GM19455 (cell line): ENCODE data around the gene INPP5D.
A peak's percentile ranks its signal among the peaks of the same experiment; 100 is the strongest.

ENCODE experiments used
- ATAC-seq: cut with Tn5 transposase; IDR thresholded peaks from one replicate; pipeline ENCODE4 v1.9.1; 2021; ENCODE audit not compliant: unreplicated experiment

Gene INPP5D

DNA sequence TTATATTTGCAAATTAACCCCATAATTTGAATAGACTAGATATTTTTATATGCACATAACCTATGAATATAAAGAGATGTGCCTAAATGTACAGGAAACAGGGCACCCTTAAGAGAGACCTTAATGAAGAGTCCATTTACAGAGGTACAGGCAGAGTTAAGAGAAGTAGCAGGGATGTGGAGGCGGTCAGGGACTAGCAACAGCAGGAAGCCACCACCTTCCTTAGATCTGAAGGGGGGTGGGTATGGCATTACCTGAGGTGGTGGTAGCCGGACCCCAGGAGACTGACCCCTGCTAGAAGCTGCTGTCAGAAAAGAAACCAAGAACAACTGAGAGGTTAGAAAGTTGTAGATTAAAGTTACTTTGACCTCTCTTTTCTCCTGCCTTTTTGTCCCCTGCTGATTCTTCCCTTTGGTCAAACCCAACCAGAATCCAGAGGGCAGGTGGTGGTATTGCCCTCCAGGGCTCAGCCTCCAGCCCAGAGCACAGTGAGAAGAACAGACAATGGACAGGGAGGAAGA lies 166.4 kb downstream of the INPP5D start:
- no peak for ATAC-seq

DNA sequence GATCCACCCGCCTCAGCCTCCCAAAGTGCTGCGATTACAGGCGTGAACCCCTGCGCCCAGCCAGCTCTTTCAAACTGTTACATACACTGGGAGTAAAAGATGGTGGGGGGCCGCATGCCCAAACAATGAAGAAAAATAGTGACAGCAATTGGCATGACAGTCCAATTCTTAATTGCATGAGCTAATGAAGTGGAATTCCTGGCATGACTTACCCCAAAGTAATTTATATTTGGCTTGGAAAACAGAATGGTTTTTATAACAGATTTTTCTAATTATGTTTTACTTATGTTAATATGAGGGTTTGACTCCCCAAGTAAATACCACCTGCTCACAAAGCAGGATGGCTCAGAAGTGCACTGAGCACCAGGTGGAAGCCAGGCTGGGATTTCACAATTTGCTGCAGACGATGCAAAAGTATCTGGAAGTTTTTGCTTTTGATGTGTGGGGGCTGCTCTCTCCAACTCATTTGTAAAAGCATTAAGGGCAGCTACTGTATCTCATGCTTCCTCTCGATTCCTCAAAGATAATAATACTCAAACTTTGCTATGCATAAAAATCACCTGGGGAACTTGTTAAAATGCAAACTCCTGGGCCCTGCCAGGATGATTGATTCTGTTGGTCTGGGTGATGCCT lies 167.3 kb downstream of the INPP5D start:
- no peak for ATAC-seq

DNA sequence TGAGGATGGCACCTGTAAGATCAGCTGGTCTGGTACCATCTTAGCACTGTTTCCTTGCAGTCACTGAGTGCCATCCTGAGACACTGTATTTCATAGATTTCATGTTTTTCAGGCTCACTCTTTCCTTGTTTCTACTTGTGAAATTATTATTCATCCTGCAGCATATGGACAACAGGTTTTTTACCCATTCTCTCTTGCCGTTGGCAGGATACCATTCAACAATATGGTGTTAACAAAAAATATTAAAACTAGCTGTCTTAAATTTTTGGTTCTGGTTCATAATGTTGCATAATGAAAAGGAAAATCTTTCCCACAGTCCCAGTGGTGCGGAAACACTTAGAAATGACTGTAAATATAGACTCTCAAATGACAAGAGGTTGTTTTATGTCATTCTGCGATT lies 168.2 kb downstream of the INPP5D start:
- no peak for ATAC-seq

DNA sequence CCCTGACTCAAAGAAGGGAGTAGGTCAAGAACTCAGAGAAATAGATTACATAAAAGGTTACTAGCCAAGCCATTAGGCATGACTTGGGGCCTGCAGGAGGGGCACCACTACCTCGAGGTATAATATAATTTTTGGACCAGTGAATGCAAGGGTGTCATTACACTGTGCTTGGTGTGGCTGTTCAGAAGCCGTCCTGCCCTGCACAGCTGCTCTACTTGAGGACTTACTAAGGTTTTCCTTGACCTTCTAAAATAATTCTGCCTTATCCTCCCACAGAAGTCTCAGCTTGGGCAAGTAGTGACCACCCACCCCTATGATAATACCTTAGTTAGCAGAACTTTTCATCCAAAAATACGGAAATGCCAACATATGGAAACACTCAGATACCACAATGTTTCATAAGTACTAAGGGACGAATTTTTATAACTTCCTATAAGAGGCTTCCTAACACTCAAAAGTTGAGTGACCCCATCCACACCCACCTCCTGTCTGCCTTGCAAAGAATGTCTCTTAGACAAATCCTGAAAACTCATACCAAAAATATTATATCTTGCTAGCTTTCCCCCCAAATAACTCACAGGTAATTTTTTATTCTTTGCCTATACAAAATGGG lies 173.6 kb downstream of the INPP5D start:
- ATAC-seq, result no peak

DNA sequence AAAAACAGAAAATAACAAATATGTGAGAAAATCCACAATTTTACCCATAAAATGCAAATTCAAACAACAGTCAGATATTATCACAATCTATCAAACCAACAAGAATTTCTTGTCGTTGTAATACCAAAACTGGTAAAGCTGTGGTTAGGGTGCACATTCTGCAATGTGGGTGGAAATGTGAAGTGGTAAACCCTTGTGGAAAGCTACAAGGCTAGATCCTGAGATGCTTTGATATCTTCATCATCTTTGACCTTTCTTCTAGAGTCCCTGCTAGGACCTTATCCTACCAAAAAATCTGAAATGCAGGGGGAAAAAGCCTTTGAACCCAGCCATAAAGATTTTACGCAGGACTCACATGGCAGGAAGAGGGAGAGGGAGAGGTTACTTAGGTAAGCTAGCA lies 174.1 kb downstream of the INPP5D start:
- no peak for ATAC-seq

- no peak for ATAC-seq
Measured at GRCh38 chr2:233234996-233235395, 174.9 kb downstream of the INPP5D start.

DNA sequence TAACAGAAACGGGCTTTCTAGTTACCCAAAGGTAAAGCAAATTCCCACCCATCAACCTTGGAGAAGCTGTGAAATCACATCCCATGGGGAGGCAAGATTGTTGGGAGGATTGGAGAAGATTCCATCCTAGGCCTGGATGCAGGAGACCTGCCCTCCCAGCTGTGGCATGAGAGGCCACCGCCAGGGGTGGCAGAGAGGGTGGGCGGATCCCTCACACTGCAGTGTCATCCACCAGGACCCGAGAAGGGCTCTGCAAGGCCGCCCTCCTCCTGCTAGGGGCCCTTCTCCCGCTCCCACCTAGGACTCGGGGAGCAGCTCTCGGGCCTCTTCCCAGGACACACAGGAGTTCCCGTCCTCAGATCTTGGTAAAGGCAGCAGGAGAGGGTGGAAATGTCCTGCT lies 175.8 kb downstream of the INPP5D start:
- ATAC-seq, result no peak

DNA sequence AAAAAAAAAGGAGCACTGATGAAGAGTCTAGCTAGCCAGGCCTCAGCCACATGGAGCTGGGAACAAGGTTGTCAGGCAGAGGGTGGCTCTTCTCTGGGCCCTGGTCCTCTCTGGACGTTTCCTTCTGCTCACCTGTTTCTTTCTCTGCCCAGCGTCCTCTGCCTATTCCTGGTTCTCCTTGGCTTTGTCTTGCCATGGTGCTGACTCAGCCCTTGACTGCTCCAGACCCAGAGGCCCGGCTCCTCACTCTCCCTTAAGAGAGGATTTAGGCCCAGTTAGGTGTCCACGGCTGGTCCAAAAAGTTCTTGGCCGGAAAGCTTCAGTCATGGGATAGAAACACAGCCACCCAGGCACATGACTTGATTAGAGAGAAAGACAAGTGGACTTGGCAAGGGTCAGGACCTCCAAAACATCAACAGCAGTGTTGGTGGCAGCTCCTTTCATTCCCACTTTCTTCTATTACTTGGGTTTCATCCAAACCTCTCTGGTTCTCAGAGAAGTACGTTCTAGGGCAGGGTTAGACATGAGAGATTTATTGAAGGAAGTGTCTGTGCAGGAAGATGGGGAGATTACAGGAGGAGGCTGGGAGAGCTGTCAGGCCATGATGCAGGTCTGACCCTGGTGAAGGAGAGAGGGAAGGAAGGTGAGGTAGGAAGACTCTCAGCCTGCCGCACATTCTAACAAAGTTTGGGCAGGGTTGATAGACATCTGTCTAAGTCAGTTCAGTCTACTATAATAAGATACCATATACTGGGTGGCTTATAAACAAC lies 176.9 kb downstream of the INPP5D start:
- ATAC-seq, result no peak

DNA sequence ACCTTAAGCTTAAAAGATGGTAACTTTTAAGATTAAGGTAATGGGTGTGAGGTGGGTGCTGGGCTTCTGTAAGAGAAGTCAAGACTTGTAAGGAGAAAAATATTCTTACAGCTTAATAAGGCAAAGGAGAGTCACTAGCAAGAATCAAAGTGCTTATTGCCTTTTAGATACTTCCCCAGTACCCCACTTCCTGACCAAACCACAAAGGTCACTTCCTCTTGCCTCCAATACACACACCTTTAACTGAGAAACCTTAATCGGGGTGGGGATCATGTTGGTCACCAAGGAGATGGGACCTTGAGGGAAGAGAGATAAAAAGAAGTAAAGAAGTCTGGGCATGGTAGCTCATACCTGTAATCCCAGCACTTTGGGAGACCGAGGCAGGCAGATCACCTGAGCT lies 180.8 kb downstream of the INPP5D start:
- no peak for ATAC-seq

GRCh38 chr2:233241803-233242202 lies 181.7 kb downstream of the INPP5D start:
- ATAC-seq, result no peak

GRCh38 chr2:233242231-233242927 lies 182.2 kb downstream of the INPP5D start:
- ATAC-seq, result no peak

GRCh38 chr2:233243348-233243747 lies 183.2 kb downstream of the INPP5D start:
- ATAC-seq, result no peak

DNA sequence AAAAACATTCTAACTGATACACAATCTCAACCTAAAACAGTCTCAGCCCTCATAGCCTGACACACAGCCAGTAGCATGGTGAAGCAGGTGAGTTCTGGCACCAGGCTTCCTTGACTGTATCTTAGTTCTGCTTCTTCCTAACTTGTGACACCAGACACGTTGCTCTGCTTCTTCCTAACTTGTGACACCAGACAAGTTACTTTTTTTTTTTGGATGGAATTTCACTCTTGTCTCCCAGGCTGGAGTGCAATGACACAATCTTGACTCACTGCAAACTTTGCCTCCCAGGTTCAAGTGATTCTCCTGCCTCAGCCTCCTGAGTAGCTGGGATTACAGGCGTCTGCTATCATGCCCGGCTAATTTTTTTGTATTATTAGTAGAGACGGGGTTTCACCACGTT lies 184.7 kb downstream of the INPP5D start:
- ATAC-seq, result no peak

DNA sequence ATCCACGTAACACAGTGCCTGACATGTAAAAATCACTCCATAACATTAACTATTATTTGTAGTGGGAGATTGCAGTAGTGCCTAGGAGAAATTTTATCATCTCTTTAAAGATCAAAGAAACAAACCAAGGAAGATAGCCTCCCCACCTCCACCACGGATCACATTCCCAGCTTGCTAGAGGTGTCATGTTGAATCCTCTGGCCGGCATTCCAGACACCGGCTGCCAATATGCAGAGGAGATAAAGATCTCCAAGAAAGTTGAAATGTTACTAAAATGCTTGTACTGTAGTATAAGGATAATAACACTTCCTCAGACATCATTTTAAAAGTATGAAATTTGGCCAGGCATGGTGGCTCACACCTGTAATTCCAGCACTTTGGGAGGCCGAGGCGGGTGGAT lies 185.3 kb downstream of the INPP5D start:
- ATAC-seq, result no peak

DNA sequence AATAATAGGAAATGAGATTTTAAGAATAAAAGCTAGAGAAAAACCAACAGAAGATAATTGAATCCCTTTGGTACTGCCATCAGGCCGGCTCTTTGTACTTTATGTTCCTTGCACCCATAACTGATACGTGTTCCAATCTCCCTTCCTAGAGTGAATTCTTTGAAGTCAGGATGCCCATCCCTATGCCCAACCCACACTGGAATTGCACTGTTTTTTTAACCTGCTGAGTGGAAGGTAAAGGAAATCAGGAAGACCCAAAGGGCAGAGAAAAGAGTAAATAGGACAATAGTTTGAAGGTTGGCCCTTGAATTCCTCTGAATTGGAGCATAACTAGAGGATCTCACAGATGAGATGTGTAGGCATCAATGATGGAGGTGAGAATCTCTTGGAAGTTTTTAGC lies 187.0 kb downstream of the INPP5D start:
- ATAC-seq, result no peak

DNA sequence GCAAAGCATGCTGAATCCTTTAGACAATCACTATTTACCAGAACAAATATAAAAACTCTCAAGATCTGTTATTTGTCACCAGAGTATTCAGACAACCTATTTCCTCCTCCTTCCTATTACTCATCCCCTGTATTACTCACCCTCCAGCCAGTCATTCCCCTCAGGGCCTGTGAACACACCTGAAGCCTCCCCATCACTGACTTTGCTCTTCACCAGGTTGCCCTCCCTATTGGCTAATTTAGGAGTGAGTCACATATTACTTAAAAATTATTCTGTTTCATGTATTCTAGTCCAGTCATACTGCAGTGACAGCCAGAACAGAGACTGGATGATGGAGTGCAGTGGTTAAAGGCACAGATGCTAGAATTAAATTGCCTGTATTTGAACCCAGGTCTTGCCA lies 187.6 kb downstream of the INPP5D start:
- ATAC-seq, result no peak

GRCh38 chr2:233248999-233249398 lies 188.9 kb downstream of the INPP5D start:
- ATAC-seq, result no peak

- no peak for ATAC-seq
Measured at GRCh38 chr2:233250568-233250967, 190.4 kb downstream of the INPP5D start.

DNA sequence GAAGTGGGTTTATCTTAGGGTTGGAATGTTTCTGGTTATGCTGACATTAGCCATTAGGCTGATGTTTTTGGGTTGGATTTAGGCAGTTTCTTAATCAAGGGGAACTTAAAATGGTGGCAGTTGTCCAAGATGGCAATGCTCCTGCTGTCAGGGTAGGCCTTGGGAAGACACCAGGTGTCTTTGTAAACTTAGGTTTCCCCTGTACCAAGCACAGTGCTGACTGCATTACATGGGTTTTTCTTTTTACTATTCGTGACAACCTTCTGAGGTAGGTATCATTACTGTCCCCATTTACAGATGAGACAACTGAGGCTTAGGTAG lies 190.8 kb downstream of the INPP5D start:
- peak; percentile 15 for ATAC-seq

DNA sequence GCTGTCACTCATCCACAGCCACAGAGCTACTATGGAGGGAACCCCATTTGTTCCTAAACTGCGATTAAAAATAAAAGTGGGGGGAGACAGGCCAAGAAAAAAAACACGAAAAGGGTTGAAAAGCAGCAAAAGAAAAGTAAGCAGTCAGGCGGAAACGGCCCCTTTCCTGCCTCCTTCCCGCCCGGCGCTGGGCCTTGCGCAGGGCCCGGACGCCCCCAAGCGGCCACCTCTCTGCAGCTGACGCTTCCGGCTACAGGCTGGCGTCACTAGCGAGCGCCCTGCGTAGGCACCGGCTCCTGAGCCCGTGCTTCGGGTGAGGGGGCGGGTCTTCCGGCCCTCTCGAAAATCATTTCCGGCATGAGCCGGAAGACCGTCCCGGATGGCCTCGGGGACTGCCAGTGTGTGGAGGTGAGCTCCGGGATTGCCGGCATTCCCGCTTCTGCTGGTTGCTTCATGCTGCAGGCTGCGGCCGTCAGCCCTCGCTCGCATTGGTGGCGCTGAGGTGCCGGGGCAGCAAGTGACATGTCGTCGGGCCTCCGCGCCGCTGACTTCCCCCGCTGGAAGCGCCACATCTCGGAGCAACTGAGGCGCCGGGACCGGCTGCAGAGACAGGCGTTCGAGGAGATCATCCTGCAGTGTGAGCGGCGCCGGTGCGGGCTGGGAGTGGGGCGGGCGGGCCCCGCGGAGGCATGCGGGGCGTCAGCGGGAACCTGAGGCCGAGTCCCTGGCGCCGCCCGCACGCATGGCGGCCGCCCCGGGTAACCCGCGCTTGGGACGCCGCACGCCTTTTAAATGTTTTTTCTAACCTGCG lies 191.4 kb downstream of the INPP5D start, which contains the start of gene ATG16L1:
Gene ATG16L1 (plus strand): TSS at position 368 of the 811 bp plus-strand sequence. CDS start 155 bp downstream, at position 523.
- ATAC-seq, result peak; percentile 91

DNA sequence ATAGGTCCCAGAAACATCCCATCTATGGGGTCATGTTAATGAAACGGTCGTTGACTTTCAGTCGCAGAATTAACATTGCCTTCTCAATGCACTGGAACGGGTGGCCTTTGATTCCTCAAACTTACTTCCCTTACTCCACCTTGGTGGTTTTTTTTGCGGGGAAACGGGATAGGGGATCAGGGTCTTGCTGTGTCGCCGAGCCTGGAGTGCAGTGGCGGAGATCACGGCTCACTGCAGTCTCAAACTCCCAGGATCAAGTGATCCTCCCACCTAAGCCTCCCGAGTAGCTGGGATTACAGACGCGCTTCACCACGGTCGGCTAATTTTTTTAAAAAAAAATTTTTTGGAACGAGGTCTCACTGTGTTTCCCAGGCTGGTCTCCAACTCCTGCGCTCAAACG lies 192.1 kb downstream of the INPP5D start:
- ATAC-seq, result no peak
